NCI-H526 (cell line): Measurements from ENCODE around the gene CEP63.

Experiments
- DNase-seq, 2 experiments: peaks; one replicate each; lab custom pipeline; 2025; lab: John Stamatoyannopoulos, UW

Gene CEP63

DNA sequence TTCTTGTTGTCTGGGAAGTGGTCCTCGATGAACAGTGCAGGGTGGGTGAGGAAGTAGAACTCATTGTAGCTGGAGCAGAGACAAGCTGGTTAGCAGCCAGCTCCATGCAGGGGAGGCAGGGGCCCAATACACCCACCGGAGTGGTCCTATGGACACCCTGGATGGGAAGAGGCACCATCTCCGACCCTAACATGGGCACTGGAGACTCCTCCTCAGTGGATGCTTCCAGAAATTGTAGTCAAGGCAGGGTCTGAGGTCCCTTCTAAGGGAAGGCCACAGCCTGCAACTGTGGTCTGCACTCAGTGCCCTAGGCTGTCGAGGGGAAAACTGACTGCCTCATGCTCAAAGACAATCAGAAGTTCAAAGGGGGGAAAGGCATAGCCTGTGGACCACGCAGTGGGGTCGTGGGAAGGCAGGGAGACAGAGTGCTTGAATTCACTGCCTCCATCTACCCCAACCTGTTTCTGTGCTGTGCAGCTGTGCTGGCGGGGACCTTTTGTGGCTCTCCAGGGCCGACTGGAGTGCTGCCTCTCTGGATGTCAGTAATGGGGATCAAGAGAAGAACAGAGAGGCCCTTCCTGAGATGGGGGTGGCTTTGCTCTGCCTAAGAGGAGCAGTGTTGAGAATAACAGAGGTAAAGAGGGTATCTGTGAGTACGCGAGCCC is 123.0 kb downstream of the CEP63 start:
- no peak for DNase-seq

DNA sequence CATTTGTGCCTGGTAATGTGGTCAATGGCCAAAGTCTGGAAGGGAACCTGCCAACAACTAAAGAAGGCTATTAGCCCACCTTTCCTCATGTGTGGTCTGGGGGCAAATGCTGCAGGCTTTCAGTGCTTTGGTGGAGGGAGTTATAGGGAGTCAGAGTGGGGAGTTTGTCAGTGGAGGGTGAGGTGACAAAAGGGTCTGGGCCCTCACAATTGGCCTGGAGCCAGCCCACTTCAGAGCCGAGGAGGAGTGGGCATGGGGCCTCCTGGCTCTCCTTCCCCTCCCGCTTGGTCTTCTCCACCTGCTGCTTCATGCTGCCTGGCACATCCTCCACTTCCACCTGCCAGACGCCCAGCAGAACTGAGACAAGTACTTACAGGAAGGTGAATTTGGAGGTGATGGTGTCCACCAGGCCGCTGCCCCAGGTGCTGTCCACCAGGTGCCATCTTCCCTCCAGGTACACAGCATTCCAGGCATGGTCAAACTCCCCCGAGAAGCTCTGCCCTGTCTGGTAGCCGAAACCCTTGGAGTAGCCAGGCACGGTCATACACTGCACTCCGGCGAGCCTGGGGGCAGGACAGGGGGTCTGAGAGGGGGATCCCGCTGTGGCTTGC is 124.1 kb downstream of the CEP63 start:
- DNase-seq = no peak

- no peak for DNase-seq
These were observed 124.9 kb downstream of the CEP63 start for GRCh38 chr3:134610432-134611385.

- DNase-seq = no peak
These were observed 125.7 kb downstream of the CEP63 start for GRCh38 chr3:134611516-134611915.

- DNase-seq = no peak
These were observed 127.2 kb downstream of the CEP63 start for GRCh38 chr3:134613006-134613520.

DNA sequence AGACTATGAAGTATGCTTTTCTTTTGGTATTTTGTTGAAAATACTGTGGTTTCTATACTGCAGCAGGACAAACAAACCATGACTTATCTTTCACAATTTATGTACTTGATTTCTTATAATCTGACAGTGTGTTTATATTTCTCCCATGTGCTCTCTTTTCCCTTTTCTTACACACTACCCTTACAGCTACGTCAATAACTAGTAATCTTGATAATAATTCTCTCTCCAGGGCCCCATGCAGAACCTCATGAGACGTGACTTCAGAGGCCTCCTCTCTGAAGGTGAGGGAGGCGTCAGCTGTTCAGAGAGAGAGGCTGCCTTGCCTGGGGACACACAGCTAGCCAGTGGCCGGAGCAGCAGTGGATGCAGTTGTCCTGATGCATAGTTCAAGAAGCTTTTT is 129.1 kb downstream of the CEP63 start:
- no peak for DNase-seq

- no peak for DNase-seq
These were observed 129.9 kb downstream of the CEP63 start for GRCh38 chr3:134615743-134616142.

GRCh38 chr3:134617608-134618477 is 132.0 kb downstream of the CEP63 start:
- DNase-seq = no peak

- no peak for DNase-seq
These were observed 132.8 kb downstream of the CEP63 start for GRCh38 chr3:134618478-134619300.

DNA sequence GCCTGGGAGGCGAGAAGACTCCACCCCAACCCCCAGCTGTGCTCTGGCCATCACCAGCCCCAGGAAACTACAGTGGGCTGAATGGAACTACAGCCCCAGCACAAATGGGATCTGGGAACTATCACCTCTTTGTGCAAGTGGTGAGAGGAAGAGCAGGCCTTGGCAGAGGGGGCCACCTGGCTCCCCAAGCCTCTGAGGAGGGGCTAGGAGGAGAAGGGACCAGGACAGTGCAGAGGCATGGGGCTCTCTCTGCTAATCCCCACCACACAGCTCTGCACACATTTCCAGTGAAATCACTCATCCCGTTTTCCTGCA is 133.4 kb downstream of the CEP63 start:
- no peak for DNase-seq

DNA sequence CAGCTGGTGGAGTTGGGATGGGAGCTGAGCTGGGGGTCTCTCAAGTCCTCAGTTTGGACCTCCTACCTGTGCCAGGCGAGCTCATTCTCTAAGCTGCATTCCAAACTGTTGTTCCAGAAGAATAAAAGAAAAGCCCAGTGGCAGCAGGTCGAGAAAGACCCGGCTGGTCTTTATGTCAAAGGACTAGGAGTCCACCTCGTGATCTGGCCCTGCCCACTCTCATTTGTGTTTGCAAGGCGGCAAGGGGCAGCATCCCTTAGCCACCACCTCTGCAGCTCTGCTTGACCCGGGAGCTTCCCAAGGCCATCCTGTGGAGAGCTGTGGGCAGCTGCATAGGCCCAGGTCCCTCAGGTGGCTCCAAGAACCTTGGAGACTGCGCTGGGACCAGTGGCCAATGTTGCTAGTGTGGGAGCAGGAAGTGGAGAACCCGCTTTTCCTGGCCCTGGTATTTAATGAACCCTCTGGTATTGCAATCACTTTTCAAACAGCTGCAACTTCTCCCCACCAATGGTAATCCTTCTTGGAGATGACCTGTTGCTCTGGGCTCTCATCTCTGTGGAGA is 134.1 kb downstream of the CEP63 start:
- DNase-seq = no peak

- DNase-seq = no peak
These were observed 134.7 kb downstream of the CEP63 start for GRCh38 chr3:134620476-134621115.

- no peak for DNase-seq
These were observed 136.0 kb downstream of the CEP63 start for GRCh38 chr3:134621854-134622253.

- no peak for DNase-seq
These were observed 137.0 kb downstream of the CEP63 start for GRCh38 chr3:134622806-134623365.

GRCh38 chr3:134623615-134624245 is 137.9 kb downstream of the CEP63 start:
- DNase-seq = no peak
